ENCODE results near the gene MYF6. TPM values are rescaled to one million over a fixed set of nuclear protein-coding genes. Genes with fewer than 3 reads are reported as not detected.
A peak's percentile ranks its signal among the peaks of the same experiment; 100 is the strongest.

MYF6 gene
- total RNA-seq (not detected in 2 replicates), polyA plus RNA-seq (not detected in 2 replicates), polyA minus RNA-seq (not detected in 2 replicates)
- total RNA-seq (2013): 2.5 TPM

- intact Hi-C loops (cut with micrococcal nuclease): no loop called here
- Histone ChIP-seq H3K9ac (ENCODE audit: low read length) (no peak within 1 kb of the TSS), H3K9me3 (ENCODE audit: control extremely low read depth in 1 of 3, control insufficient read depth in 2 of 3, insufficient read depth in 1 of 3, low read length in 2 of 3) (peaks cover 0 to 11% (median 0%) of the 10 kb centered on the region in 3 donors), H3K4me3 (ENCODE audit: control extremely low read depth in 1 of 5, extremely low read depth in 1 of 5, insufficient read depth in 1 of 5, low read depth in 2 of 5, low read length in 4 of 5) (no peak within 1 kb of the TSS), H3K27ac (ENCODE audit: low read length in 2 of 2) (no peak within 1 kb of the TSS), H2AFZ (ENCODE audit: insufficient read depth, low read depth, low read length, poor library complexity, severe bottlenecking) (no peak within 1 kb of the TSS), H3K4me1 (ENCODE audit: control insufficient read depth in 2 of 2, insufficient read depth in 2 of 2, low read length in 2 of 2) (no peaks in the 10 kb centered on the region), H3K36me3 (replicated peaks in 1 of 2; ENCODE audit: control extremely low read depth in 1 of 2, control insufficient read depth in 1 of 2, extremely low read depth in 1 of 2, insufficient read depth in 2 of 2, low read length in 1 of 2) (no peaks in the 10 kb centered on the region), H3K4me2 (replicated peaks; ENCODE audit: low read depth, low read length, poor library complexity, severe bottlenecking) (no peak within 1 kb of the TSS), H3K79me2 (ENCODE audit: control insufficient read depth, insufficient read depth, low read length) (no peaks in the 10 kb centered on the region), H4K20me1 (ENCODE audit: control insufficient read depth, insufficient read depth, low read length, poor library complexity, severe bottlenecking) (no peaks in the 10 kb centered on the region), H3K27me3 (replicated peaks in 1 of 4; ENCODE audit: control extremely low read depth in 1 of 4, control insufficient read depth in 3 of 4, insufficient read depth in 4 of 4, low read length in 3 of 4) (peaks cover 0 to 14% (median 7%) of the 10 kb centered on the region in 4 experiments)
- DNase-seq: no peak
- ChIA-PET POLR2A (no interaction called here), CTCF (no interaction called here)
- 58% methylated on average over 3 of the region's 4 CpGs for WGBS (ENCODE audit: insufficient coverage)
- Mint-ChIP-seq H3K9me3 (ENCODE audit: insufficient read depth) (no peaks in the 10 kb centered on the region), H3K4me1 (peaks cover 6% of the 10 kb centered on the region), H3K4me3 (peak within 1 kb of the TSS; percentile 5), H3K27ac (no peak within 1 kb of the TSS), H3K27me3 (peaks cover 47% of the 10 kb centered on the region)
- no peak for ATAC-seq (ENCODE audit: low read depth)
- TF ChIP-seq CTCF (IDR thresholded peaks at IDR 0.05): no peak
Measured at GRCh38 chr12:80707126-80707829, at the start of gene MYF6. TSS of gene MYF6 (plus strand) at chr12:80707634. CDS start at chr12:80707720, 86 bp downstream.

GRCh38 chr12:80659512-80660063, 47.8 kb upstream of the MYF6 start:
- POLR2A ChIA-PET: no interaction called here
- 80% methylated on average over 2 of the region's 5 CpGs for WGBS (ENCODE audit: insufficient coverage)

More at GRCh38 chr12:80659512-80660063, 47.8 kb upstream of the MYF6 start:
- Histone ChIP-seq H3K36me3 (replicated peaks in 1 of 2; ENCODE audit: control extremely low read depth in 1 of 2, control insufficient read depth in 1 of 2, extremely low read depth in 1 of 2, insufficient read depth in 2 of 2, low read length in 1 of 2) (no peaks in the 10 kb centered on the region), H4K20me1 (ENCODE audit: control insufficient read depth, insufficient read depth, low read length, poor library complexity, severe bottlenecking) (no peaks in the 10 kb centered on the region), H3K4me1 (ENCODE audit: control insufficient read depth in 2 of 2, insufficient read depth in 2 of 2, low read length in 2 of 2) (no peaks in the 10 kb centered on the region), H3K9me3 (ENCODE audit: control extremely low read depth in 1 of 3, control insufficient read depth in 2 of 3, insufficient read depth in 1 of 3, low read length in 2 of 3) (no peaks in the 10 kb centered on the region), H3K27me3 (replicated peaks in 1 of 4; ENCODE audit: control extremely low read depth in 1 of 4, control insufficient read depth in 3 of 4, insufficient read depth in 4 of 4, low read length in 3 of 4) (no peaks in the 10 kb centered on the region), H3K27ac (ENCODE audit: low read length in 2 of 2) (no peak overlapping the region), H3K4me2 (replicated peaks; ENCODE audit: low read depth, low read length, poor library complexity, severe bottlenecking) (no peak overlapping the region), H2AFZ (ENCODE audit: insufficient read depth, low read depth, low read length, poor library complexity, severe bottlenecking) (no peak overlapping the region), H3K9ac (ENCODE audit: low read length) (no peak overlapping the region), H3K79me2 (ENCODE audit: control insufficient read depth, insufficient read depth, low read length) (no peaks in the 10 kb centered on the region), H3K4me3 (ENCODE audit: control extremely low read depth in 1 of 5, extremely low read depth in 1 of 5, insufficient read depth in 1 of 5, low read depth in 2 of 5, low read length in 4 of 5) (no peak overlapping the region)
- intact Hi-C loops (cut with micrococcal nuclease): no loop called here
- DNase-seq (no peak), ATAC-seq (ENCODE audit: low read depth) (no peak)
- Mint-ChIP-seq H3K4me1 (no peaks in the 10 kb centered on the region), H3K27ac (no peak overlapping the region), H3K27me3 (no peaks in the 10 kb centered on the region), H3K9me3 (ENCODE audit: insufficient read depth) (no peaks in the 10 kb centered on the region), H3K4me3 (no peak overlapping the region)
- no peak for TF ChIP-seq EZH2 (IDR thresholded peaks at IDR 0.05; ENCODE audit: borderline replicate concordance, insufficient read depth, low read depth, low read length, poor library complexity, severe bottlenecking)
- CTCF ChIA-PET: no interaction called here

All from B cell (primary cell).